Stromal cell of bone marrow (primary cell): Measurements from ENCODE around the gene LMO1.

ENCODE experiments used
- DNase-seq: peaks from one replicate; pipeline ENCODE4 v3.0.0-alpha.2; 2012; ENCODE audit warnings: low read depth

Gene LMO1

DNA sequence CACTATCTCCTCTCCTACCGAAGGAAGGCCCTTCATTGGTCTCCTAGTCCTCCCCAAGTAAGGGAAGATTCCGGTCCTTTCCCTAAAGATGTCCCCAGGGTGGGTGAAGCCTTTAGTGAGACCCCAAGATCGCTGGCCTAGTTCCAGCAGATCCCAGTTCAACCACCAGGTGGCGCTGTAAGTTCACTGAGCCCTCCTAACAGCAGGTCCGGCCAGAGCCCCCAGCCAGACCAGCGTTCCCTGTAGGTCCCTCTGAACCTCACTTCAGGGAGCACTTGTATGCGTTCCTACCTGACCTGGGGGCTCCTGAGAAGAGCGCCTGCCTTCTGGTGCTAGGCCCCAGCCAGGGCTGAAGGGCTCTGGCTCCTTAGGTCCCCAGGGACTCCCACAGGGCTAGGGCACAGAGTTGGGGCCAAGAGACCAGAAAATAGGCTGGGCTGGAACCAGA lies 38.1 kb downstream of the LMO1 start:
- no peak for DNase-seq

DNA sequence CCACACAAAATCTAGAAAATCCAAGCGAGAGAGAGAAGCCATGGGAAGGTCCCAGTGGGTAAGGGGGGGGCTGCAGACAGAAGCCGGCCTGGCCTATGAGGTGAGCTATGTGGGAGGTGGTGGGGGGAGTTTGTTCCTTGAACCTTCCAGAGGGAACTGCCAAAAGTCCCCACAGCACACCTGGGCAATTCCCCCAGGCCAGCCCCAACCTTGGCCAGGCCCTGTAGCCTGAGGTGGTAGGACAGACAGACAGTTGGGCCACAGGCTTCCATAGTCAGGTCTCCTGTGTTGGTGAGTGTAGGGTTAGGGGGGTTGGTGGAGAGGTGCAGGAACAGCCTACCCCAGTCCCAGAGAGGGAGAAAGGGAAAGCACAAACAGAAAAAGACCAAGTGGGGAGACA lies 39.0 kb downstream of the LMO1 start:
- no peak for DNase-seq

DNA sequence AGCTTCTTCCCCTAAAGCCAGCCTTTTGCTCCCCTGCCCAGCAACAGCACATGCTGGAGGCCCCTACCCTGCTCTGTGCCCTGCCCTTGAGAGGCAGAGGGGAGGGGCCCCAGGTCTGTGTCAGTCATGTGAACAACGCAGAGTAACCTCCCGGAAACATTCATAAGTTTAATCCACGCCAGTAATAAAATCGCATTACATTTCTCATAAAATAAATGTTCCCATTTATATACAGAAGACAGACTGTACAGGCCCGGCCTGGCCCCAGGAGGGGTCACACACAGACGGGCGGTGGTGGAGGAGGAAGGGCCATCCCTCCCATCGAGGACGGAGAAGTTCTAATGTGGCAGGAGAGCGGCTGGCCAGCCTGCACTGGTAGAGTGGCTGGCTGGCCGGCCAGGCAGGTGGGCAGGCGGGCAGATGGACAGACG lies 39.5 kb downstream of the LMO1 start:
- no peak for DNase-seq

DNA sequence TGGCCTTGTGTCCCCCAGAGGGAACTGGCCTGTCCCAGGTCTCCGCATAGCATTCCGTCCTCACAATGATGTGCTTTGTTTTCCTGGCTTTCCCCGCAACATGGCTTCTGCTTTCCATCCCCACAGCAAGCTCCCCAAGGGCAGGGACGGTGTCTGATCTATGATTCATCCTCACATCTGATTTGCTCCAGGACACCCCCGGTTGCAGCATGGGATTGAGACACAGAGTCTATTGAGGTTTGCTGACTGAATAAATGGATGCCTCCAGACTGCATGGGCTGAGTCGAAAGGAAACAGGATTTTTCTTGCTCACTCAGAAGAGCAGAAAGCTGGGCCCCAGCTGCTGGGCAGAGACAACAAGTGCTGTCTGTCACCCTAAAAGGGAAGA lies 40.2 kb downstream of the LMO1 start:
- no peak for DNase-seq

DNA sequence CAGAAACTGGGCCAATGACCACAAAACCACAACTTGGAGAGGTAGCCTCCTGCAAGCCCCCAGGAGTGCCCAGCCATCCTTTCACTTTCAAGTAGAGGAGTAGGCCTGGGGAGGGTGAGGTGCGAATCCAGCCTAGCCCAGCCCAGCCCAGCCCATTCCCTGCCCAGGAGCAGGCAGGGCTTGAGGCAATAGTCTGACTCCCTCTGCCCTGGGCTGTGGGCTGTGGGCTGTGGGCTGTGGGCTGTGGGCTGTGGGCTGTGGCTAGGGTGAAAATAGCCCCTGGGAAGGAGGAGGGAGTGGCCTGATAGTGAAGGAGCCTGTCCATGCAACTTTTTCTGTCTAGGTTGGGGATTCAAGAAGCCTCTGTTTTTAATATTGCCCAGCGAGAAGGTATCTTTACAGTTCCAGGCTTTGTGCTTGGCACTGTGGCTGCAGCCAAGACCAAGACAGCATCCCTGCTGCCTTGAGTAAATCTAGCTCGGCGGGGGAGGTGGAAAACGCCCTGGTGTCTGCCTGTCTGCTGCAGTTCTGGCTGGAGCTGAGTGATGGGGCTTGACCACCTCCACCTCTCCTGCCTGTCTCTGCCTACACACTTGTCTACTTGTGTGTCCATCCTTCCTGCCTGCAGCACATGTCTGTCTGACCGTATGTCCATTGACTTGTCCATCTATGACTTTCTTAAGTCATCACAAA lies 40.7 kb downstream of the LMO1 start:
- DNase-seq, result no peak

DNA sequence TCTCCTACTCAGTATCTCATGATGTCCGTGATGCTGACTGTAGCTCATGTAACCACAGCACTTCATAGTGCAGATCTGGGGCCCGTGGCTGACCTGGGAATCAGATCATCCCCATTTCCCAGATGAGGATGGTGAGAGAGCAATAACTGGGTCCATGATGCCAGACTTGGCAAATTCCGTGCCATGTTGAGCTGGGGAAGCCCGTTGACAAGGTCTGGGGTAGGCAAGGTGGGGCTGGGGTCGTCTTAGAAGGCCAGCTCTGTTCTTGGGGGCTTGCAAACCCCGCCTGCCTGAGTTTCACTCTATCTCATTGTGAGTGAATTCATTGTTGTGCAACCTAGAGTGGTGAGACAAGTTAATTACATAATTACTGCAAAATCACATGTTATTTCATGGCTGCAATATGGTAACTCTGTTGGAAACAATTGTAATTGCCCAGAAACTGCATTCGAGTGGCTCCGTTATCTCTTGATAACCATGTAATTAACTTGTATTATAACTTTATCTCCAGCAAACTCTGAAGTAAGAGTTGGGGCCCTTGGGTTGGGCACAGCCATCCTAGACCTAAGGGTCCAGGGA lies 41.7 kb downstream of the LMO1 start:
- DNase-seq, result no peak

DNA sequence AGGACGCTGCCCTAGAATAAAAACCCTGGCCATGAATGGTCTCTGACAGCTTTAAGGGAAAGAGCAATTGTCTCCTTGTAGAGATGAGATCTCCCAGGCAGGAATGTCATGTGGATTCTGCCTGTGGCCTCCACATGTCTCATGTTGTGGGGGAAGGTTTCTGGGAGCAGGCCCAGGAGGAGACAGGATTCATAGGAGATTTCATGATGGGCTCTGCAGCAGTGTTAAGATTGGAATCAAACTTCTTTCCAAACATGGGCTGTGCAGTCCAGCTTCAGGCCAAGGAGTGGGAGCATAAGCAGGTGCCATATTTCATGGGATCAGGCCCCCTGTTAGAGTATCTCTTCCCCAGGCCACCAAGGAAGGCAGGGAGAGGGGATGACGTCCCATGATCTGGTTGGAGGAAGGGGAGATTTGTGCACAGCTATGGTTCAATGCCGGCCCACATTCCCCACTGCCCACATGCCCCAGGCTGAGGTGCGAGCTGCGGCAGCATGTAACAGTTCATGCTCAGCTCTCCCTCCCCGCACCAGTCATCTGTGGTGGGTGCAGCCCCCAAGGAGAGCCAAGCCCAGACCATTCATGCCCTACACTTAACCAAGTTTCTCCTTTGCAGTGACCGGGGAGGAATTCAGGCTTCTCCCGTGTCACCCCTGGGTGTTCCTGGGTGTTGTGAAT lies 42.5 kb downstream of the LMO1 start:
- DNase-seq, result no peak

DNA sequence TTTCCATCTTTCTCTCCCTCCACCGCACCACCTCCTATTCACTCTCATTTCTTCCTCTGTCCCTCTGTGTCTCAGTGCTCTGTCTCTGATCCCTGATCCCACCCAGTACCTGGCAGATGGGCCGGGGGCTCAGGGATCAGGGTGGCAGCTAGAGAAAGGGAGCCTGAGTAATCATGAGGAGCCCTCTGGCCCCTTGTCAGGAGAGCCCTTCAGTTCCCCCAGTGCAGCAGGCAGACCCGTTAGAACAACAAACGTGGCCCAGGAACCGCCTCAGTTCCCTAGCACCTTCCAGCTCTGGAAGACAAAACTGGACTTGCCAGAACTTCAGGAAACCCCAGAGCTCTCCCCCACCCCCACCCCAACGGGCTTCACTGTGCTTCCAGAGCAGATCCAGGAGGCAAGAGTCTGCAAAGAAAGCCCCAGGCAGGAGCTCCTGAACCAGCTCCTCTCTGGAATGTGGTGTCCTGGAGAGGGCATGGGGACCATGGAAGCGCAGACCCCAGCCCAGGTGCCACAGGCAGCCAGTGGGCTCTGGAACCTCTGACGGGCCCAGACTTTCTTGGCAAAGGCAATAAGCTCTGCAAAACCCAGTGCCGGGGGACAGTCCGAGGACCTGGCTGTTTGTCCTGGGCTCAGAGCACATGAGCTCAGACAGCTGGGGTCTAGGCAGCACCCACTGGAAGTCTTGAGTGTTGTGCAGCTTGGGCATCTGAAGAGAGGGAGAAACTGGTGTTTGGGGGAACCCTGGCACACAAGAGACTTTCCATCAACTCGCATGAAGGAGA lies 43.2 kb downstream of the LMO1 start:
- no peak for DNase-seq

DNA sequence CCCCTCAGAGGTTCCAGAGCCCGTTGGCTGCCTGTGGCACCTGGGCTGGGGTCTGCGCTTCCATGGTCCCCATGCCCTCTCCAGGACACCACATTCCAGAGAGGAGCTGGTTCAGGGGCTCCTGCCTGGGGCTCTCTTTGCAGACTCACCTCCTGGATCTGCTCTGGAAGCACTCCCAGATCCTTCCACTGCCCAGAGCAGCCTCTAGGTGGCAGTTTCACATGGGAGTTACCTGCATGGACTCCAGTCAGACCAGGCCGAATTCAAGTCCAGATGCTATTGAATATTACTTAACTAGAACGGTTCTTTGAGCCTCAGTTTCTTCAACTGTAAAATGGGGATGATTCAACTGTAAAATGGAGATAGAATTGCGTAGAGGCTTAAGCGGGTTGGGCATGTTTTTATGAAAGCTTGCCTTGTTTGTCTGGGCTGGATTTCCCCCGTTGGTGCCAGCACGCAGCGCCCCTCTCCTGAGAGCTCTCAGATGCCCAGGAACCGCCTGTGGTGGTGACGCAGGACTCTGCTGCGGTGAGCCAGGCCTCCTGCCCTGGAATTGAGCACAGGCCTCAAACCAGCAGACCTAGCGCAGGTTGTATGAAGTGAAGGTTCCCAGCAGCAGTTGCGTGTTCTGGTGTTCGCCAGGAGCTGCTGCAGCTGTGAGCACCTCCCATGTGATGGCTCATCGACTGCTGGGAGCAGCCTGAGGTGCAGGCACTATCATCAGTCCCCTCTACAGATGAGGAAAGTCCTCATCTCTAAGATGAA lies 44.2 kb downstream of the LMO1 start:
- peak; percentile 25 for DNase-seq

DNA sequence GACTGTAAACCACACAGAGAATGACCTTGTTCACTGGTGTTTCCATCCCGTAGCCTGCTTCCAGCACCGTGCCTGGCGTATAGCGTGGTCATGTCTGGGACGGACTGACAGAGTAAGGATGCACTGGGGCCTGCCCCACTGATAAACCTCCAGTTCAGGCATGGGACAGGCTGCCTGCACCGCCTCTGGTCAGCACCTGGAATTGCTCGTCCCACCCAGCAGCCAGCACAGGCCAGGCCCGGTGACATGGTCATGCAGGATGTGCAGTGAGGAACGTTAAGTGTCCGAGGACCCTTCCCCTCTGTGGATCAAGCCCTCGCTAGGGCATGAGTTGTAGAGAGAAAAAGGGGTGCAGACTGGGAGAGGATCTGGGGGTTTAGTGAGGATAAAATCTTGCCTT lies 44.8 kb downstream of the LMO1 start:
- DNase-seq, result no peak

DNA sequence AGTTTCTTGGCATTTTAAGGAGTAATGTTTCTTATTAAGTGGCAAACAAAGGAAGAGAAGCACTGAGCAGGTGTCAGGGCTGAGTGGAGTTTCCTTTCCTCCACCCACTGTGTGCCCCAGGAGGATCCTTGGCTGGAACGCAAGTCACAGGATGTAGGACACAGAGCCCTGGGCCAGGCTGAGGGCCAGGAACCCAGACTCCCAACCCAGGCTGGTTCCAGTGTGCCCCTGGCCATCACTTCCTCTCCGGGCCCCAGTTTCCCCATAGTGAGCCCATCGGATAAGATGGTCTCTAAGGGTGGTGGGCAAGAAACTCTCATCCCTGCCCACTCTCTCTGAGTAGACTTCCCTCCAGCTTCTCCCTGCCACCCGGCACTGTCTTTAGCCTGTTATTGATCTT lies 45.3 kb downstream of the LMO1 start:
- DNase-seq, result no peak

DNA sequence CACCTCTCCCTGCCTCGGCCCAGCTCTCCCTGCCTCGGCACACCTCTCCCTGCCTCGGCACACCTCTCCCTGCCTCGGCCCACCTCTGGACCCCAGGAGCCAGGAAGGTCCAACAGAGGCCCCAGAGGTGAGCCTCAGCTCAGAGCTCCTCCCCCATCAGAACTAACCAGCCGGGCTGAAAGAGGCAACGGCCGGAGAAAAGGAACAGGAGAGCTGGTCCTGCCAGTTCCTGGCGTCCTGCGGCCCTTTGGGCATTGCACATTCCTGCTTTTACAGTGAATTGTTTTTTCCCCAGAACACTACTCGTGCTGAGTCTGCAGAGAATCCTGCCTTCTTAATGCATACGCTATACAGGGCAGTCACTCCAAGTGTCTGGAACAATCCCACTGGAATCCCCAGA lies 45.8 kb downstream of the LMO1 start:
- DNase-seq, result no peak

DNA sequence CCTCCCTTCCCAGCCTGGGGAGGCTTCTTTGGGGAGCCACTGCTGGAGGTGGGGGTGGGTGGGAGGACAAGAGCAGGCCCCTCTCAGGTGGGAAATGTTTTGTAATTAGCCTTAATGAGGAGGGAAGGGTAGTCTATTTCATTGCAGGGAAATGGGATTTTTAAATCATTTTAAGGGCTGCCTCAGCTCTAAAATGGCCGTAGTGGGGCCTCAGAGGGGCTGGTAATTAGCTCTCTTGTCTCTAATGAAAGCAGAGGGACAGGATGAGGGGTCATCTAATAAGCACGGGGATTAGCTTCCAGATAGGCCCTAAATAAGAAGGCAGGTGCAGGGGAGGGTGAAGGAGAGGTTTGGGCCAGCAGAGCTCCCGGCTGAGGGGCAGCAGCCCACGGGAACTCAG lies 46.5 kb downstream of the LMO1 start:
- no peak for DNase-seq

DNA sequence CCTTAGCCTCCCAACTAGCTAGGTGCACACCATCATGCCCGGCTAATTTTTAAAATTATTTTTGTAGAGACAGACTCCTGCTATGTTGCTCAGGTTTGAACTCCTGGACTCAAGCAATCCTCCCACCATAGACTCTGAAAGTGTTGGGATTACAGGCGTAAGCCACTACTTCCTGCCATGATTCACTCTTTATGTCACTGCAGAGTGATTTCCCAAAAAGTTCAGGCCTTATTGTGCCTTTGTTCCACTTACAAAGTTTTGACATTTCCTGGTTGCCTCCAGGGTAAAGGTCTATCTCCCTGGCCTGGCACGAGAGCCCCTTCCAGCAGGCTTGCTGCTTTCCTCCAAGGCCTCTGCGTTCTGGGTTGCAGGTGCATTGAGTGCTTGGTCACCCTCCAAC lies 50.3 kb downstream of the LMO1 start:
- no peak for DNase-seq

DNA sequence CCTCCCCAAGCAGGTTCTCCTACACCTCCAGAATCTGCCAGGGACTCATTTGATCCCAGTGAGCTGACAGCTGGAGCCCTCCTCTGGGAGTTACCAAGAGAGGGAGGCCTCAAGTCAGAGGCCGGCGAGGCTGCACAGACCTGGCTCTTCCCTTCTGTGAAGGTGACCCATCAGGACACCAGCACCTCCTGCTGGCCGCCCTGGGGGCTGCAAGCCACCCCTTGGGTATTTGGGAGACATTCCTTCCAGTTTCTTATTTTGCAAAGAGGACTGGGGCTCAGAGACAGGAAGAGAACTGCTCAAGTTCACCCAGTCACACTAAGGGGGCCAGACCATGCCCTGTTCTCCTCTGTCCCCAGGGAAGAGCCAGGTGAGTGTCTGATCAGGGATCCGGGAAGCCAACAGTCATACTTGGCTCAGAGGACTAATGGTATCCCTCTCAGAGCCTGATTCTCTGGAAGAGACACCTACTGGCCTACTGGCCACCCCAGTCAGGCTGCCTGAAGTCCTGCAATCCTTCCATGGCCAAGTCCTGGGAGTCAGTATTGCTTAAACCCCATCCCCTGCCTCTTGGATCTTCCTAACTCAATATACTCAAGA lies 54.4 kb downstream of the LMO1 start:
- no peak for DNase-seq

DNA sequence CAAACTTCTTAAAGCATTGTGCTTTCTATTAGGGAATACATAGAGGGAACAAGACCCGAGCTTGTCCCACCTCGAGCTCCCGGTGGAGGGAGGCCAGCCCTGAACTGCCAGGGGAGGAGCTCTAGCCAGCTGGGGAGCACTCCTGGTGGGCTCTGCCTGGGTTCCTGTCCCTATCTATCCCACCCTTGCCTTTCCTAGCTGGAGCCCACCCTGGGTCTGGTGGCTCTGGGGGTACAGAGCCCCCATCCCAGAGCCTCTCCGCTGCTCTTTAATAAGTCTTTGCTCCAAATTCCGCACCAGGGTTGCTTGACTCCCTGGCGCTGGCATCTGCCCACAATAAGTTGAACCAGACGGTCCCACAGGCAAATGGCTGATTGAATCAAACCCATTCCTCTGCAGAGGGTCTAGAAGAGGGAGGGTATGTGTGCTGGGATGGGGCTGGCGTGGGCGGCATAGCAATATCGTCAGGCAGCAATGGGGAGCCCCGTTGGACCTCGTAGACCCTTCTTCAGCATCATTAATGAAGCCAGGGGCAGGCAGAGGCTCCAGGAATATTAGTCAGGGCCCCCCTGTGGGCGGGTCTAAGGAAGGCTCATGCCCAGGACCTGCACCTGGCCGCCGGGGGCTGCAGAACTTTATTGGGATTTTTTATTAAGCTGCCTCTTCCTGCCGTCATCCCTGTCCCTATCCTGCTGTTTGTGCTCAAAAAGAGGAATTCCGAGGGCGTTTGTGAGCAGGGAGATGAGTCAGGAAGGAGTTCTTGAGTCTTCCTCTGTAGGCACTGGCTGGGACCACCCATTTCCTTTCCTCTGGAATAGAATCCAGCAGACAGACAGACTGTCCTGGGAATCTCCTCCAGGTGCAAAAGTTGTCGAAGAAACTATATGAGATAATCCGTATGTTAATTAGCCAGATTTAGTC lies 56.3 kb downstream of the LMO1 start:
- no peak for DNase-seq

DNA sequence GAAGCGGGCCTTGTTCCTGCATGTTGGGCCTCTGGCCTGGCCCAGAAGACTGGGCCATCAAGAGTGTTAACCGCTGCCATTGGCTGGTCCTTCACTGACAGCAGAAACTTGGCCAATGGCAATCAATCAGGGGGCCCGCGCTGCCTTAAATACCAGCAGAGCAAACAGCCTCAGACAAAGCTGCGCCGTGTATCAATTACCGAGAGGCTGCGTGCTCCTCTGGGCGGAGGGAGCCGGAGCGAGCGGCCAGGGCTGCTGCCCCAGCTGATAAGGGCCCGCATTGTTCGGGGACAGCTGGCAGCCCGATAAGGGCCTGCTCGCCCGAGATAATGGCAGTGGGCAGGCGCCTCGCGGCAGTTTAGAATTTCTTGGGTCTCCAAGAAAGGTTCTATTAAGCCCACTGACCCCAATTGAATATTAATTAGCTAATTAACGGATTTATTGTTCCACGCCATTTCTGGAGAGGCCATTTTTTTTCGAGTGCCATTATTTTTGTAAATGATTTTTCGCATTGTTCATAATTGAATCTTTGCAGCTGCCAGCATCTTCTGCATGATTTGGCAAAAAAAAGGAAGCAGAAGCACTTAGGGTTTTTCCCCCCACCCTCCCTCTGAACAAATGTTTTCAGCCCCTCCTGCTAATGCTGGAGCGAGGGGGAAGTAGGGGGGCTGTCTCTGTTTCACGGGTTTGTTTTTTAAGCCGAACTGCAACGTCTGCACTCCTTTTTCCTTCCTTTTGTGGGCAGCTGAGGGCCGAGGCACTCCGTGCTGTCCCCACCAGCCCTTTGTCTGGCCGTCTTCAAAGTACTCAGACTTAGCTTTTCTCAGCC lies 57.2 kb downstream of the LMO1 start:
- no peak for DNase-seq

DNA sequence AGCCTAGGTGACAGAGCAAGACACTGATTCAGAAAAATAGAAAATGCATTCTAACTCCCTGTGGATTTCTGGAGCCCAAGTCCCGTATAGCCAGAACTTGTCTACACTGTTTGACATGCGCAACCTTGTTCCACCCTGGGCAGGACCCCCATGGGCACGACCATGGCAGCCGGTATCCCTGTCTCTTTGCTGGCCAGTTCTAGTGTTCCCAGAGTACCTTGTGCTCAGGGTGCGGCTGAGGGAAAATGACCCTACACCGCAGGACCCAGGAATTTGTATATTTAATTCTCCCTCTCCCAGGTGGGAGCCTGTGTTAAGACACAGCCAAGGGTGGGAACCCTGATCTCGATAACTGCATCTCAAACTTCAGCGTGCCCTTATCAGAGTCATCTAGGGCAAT lies 58.1 kb downstream of the LMO1 start:
- no peak for DNase-seq

DNA sequence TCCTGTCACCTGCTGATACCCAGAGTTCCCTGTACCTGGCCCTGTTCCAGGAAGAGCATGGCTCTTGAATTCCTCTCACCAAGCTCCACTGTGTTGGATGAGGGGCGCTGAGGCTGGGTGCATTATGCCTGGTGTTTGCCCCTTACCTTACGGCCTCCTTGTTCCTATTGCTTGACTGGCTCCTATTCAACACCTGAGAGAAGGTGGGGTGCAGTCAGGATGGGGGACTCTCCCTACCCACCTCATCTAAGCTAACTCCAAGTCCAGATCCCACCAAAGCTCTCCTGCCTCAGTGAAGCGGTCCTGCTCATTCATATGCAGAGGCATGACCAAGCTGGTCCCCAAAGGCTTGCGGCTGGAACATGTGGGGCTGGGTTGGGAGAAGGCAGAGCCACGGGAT lies 59.1 kb downstream of the LMO1 start:
- DNase-seq, result no peak

DNA sequence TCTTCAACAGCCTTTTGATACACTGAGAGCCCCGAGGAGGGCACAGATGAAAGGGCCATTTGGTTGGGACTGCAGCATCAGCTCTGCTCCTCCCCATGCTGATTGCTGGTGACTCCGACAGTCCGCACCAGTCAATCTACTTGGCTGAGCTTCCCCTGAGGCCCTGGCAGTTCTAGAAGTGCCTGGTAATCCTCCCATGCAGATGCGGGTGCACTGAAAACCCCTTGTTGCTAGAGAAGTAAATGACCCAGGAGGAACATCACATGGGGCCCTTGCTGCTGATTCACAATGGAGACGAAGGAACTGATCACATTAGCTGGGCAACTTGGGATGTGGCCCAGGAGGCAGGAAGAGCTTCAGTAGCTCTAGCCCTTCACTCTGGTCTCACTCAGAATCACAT lies 59.7 kb downstream of the LMO1 start:
- no peak for DNase-seq
